GM18499 (cell line): Measurements from ENCODE around the gene SVIP.

Source experiments
- ATAC-seq: cut with Tn5 transposase; IDR thresholded peaks from one replicate; pipeline ENCODE4 v1.9.1; 2021; ENCODE audit warnings: moderate number of reproducible peaks; ENCODE audit not compliant: insufficient read depth, unreplicated experiment

The SVIP gene

GRCh38 chr11:22829231-22830081 lies at the start of gene SVIP:
SVIP (minus strand) TSS chr11:22829801; CDS start chr11:22829748, 53 bp downstream.
- ATAC-seq = peak; percentile 86

- ATAC-seq = no peak
These were observed 49.0 kb upstream of the SVIP start for GRCh38 chr11:22878604-22879003.

- no peak for ATAC-seq
These were observed 48.4 kb upstream of the SVIP start for GRCh38 chr11:22878039-22878438.

GRCh38 chr11:22875869-22876473 lies 46.4 kb upstream of the SVIP start:
- ATAC-seq = peak; percentile 97

- no peak for ATAC-seq
These were observed 39.7 kb upstream of the SVIP start for GRCh38 chr11:22869325-22869724.

GRCh38 chr11:22860241-22860640 lies 30.6 kb upstream of the SVIP start, which contains the start of gene CCDC179:
CCDC179 (minus strand) TSS chr11:22860474; CDS start chr11:22860421, 53 bp downstream.
- no peak for ATAC-seq

- no peak for ATAC-seq
These were observed 30.2 kb upstream of the SVIP start for GRCh38 chr11:22859756-22860155.

- ATAC-seq = no peak
These were observed 21.9 kb upstream of the SVIP start for GRCh38 chr11:22851477-22851876.

- no peak for ATAC-seq
These were observed 17.1 kb upstream of the SVIP start for GRCh38 chr11:22846726-22847125.

- ATAC-seq = no peak
These were observed 2.9 kb upstream of the SVIP start for GRCh38 chr11:22832315-22833015.

GRCh38 chr11:22830082-22830414 lies 447 bp upstream of the SVIP start:
- ATAC-seq = no peak

- no peak for ATAC-seq
These were observed 1.2 kb downstream of the SVIP start for GRCh38 chr11:22828373-22828772.

- ATAC-seq = no peak
These were observed 7.4 kb downstream of the SVIP start for GRCh38 chr11:22822203-22822602.

- ATAC-seq = no peak
These were observed 19.7 kb downstream of the SVIP start for GRCh38 chr11:22809893-22810292.

GRCh38 chr11:22808571-22809197 lies 20.9 kb downstream of the SVIP start:
- no peak for ATAC-seq

- ATAC-seq = peak; percentile 97
These were observed 21.6 kb downstream of the SVIP start for GRCh38 chr11:22807855-22808570.

- no peak for ATAC-seq
These were observed 22.2 kb downstream of the SVIP start for GRCh38 chr11:22807391-22807790.

- ATAC-seq = no peak
These were observed 26.7 kb downstream of the SVIP start for GRCh38 chr11:22802861-22803260.

- no peak for ATAC-seq
These were observed 29.1 kb downstream of the SVIP start for GRCh38 chr11:22800482-22800881.

- ATAC-seq = no peak
These were observed 30.7 kb downstream of the SVIP start for GRCh38 chr11:22798901-22799300.
